K562 (cell line): Measurements from ENCODE around the gene HTR2A. TPM values are rescaled to one million over a fixed set of nuclear protein-coding genes. Genes with fewer than 3 reads are reported as not detected.

Experiments used
- ATAC-seq: fragments of 200-7000 bp; cut with Tn5 transposase; 3 replicates; pipeline ENCODE4 v1.9.1; 2020; ENCODE audit warnings: moderate library complexity
- BruUV-seq: library from RNA; stranded (reverse); fragments of 400-500 nt; replicated peaks from 2 replicates; lab custom pipeline; 2021; lab: Mats Ljungman, UMichigan
- CTCF ChIA-PET: fragments of 300-600 bp; formaldehyde crosslinking; extraction: SDS; loops from one replicate; lab custom pipeline; 2021; ENCODE audit warnings: low intra/inter-chr PET ratio; lab: Yijun Ruan, JAX
- POLR2A ChIA-PET: fragments of 300-600, 350-650 bp; sonication (Branson Sonifier 250); formaldehyde crosslinking; extraction: SDS; loops from one replicate; lab custom pipeline; 2021; ENCODE audit warnings: antibody characterized with exemption, inconsistent platforms; lab: Yijun Ruan, JAX
- DNase-seq, 4 experiments: peaks; one replicate each; pipeline versions ENCODE4 v3.0.0 to v3.0.0-alpha.2; 2011 to 2018; ENCODE audit warnings: low spot score in 3 of 4, mixed read lengths in 3 of 4; ENCODE audit errors: extremely low read depth in 1 of 4
- FAIRE-seq: peaks from 2 replicates; lab custom pipeline; 2011; peaks lifted over from hg19 to GRCh38; lab: Jason Lieb, UNC
- H2AFZ ChIP-seq: 2 replicates; pipeline ENCODE4 v1.6.0; 2011; ENCODE audit warnings: low read depth, low read length, control low read depth, inconsistent platforms
- H3K27ac ChIP-seq: fragments of 200-600 bp; 3 replicates; pipeline ENCODE4 v1.8.0; 2011; ENCODE audit warnings: low read depth, mild to moderate bottlenecking, control low read depth, inconsistent platforms, low read length, moderate library complexity, mixed read lengths; ENCODE audit errors: extremely low read depth
- H3K27me3 ChIP-seq, 2 experiments: fragments of 300-600 bp in 1 of 2; 2 replicates in 1 of 2; 3 replicates in 1 of 2; pipeline versions ENCODE4 v1.6.0 to v1.8.0; 2011; ENCODE audit warnings: inconsistent platforms in 2 of 2, low read length in 2 of 2, mild to moderate bottlenecking in 1 of 2, mixed read lengths in 1 of 2, moderate library complexity in 1 of 2; ENCODE audit not compliant: control insufficient read depth in 2 of 2, insufficient read depth in 2 of 2
- H3K36me3 ChIP-seq: fragments of 300-600 bp; 3 replicates; pipeline ENCODE4 v1.8.0; 2011; ENCODE audit warnings: mild to moderate bottlenecking, low read length, inconsistent platforms; ENCODE audit not compliant: control insufficient read depth, insufficient read depth
- H3K4me1 ChIP-seq, 2 experiments: fragments of 200-600 bp in 1 of 2; replicated peaks in 1 of 2; 2 replicates in 1 of 2; 3 replicates in 1 of 2; pipeline versions ENCODE4 v1.5.1 to v1.8.0; 2011; ENCODE audit warnings: inconsistent platforms in 2 of 2, low read length in 2 of 2, mild to moderate bottlenecking in 1 of 2, mixed read lengths in 1 of 2, moderate library complexity in 1 of 2; ENCODE audit not compliant: control insufficient read depth in 2 of 2, insufficient read depth in 2 of 2
- H3K4me2 ChIP-seq: 2 replicates; pipeline ENCODE4 v1.6.1; 2011; ENCODE audit warnings: low read length, control low read depth, inconsistent platforms, mixed read lengths; ENCODE audit not compliant: insufficient read depth
- H3K4me3 ChIP-seq: fragments of 200-600 bp; sonication (generic), shearing (Covaris generic); 2 replicates; pipeline ENCODE4 v1.5.1; 2016; ENCODE audit warnings: control low read depth, inconsistent platforms
- H3K79me2 ChIP-seq: fragments of 200-600 bp; 3 replicates; pipeline ENCODE4 v1.8.0; 2011; ENCODE audit warnings: low read length, inconsistent platforms; ENCODE audit not compliant: control insufficient read depth, insufficient read depth
- H3K9ac ChIP-seq, 2 experiments: 2 replicates each; pipeline versions ENCODE4 v1.6.0 to v1.6.1; 2011; ENCODE audit warnings: low read depth in 2 of 2, low read length in 2 of 2, control low read depth in 1 of 2, inconsistent platforms in 1 of 2, mild to moderate bottlenecking in 1 of 2, mixed read lengths in 1 of 2; ENCODE audit not compliant: insufficient read depth in 1 of 2
- H3K9me1 ChIP-seq: one replicate; pipeline ENCODE4 v1.6.0; 2011; ENCODE audit warnings: inconsistent platforms, mild to moderate bottlenecking, low read length, moderate library complexity; ENCODE audit not compliant: control insufficient read depth, insufficient read depth
- H3K9me3 ChIP-seq: replicated peaks from 2 replicates; pipeline ENCODE4 v1.5.1; 2011; ENCODE audit warnings: low read depth, low read length, inconsistent platforms; ENCODE audit not compliant: control insufficient read depth, insufficient read depth
- H4K20me1 ChIP-seq: replicated peaks from 2 replicates; pipeline ENCODE4 v1.6.1; 2011; ENCODE audit warnings: low read length, inconsistent platforms, mixed read lengths; ENCODE audit not compliant: control insufficient read depth, insufficient read depth
- CREB3L1 ChIP-seq: fragments of 450-650 bp; IDR thresholded peaks from 2 replicates; pipeline ENCODE4 v1.6.1; 2014; ENCODE audit warnings: low read depth, mild to moderate bottlenecking, moderate library complexity, borderline replicate concordance
- FOXA1 ChIP-seq: fragments of 450-650 bp; IDR thresholded peaks from 2 replicates; pipeline ENCODE4 v1.6.1; 2016; ENCODE audit warnings: mild to moderate bottlenecking, borderline replicate concordance
- PHTF2 ChIP-seq: fragments of 250-450 bp; sonication (Bioruptor Pico); IDR thresholded peaks from 2 replicates; pipeline ENCODE4 v1.5.0; 2021; ENCODE audit warnings: mild to moderate bottlenecking
- PPARD ChIP-seq: fragments of 250-450 bp; sonication (Bioruptor Pico); IDR thresholded peaks from 2 replicates; pipeline ENCODE4 v1.8.0; 2022; ENCODE audit warnings: inconsistent platforms, mild to moderate bottlenecking, moderate library complexity
- STAG1 ChIP-seq: sonication (generic); formaldehyde crosslinking; IDR thresholded peaks from 2 replicates; pipeline ENCODE4 v1.5.0; 2020; ENCODE audit warnings: missing genetic modification reagents, borderline replicate concordance
- ZNF318 ChIP-seq, 2 experiments: fragments of 450-650 bp; IDR thresholded peaks; 2 replicates each; pipeline ENCODE4 v1.6.1; 2016; ENCODE audit warnings: mild to moderate bottlenecking in 2 of 2, borderline replicate concordance in 1 of 2, low read depth in 1 of 2, moderate library complexity in 1 of 2
- ZNF609 ChIP-seq: sonication (generic); formaldehyde crosslinking; IDR thresholded peaks from 2 replicates; pipeline ENCODE4 v1.8.1; 2023; ENCODE audit warnings: missing genetic modification reagents, mild to moderate bottlenecking, borderline replicate concordance
- WGBS: fragments of 100-300 bp; shearing (Covaris generic); methylation state at CpG from one replicate; pipeline ENCODE4 v1.1.6; 2016; ENCODE audit warnings: low coverage, mixed read lengths; ENCODE audit not compliant: insufficient coverage; ENCODE audit errors: missing lambda C conversion rate; 5-methylcytosine and 5-hydroxymethylcytosine counted together
- in situ Hi-C: fragments of 300-500 bp; cut with MboI; formaldehyde crosslinking; loops from 4 replicates; pipeline ENCODE4 v1.15.0; 2018; ENCODE audit warnings: inconsistent platforms, mixed read lengths
- intact Hi-C: fragments of 100-400 bp; cut with micrococcal nuclease; formaldehyde crosslinking; loops from 2 replicates; pipeline ENCODE4 v1.14.2; 2022
- polyA plus RNA-seq, 8 experiments: library from polyadenylated mRNA; depleted of rRNA in 4 of 8; stranded (reverse) in 5 of 8; unstranded in 3 of 8; fragments of >200 nt; fragmentation: Nextera tagmentation in 2 of 8; fragmentation: Illumina TruSeq in 1 of 8; extraction: Ambion mirVana in 2 of 8; extraction: Trizol in 1 of 8; gene quantifications; 2 replicates each; pipeline versions ENCODE4 v1.2.1 to v1.2.3, GENCODE V29; 2011 to 2014; ENCODE audit warnings: inconsistent platforms in 1 of 8, missing spikeins in 1 of 8
- total RNA-seq, 7 experiments: library from RNA; depleted of rRNA in 6 of 7; stranded (reverse); fragments of >200 nt in 6 of 7; fragmentation: Illumina TruSeq in 2 of 7; extraction: Trizol in 2 of 7; gene quantifications; 2 replicates each; pipeline versions ENCODE4 v1.2.1 to v1.2.3, GENCODE V29; 2011 to 2021; ENCODE audit warnings: low replicate concordance in 1 of 7

The HTR2A gene
- total and polyA plus RNA-seq, 9 of the 15 experiments (the other 6 are each of a cell fraction or from before 2014, with no cell fraction given), result not detected

- Histone ChIP-seq H3K27ac (no peak overlapping the region), H3K36me3 (no peaks in the 10 kb centered on the region), H2AFZ (no peak overlapping the region), H3K9me3 (no peaks in the 10 kb centered on the region), H3K4me1 (no peaks in the 10 kb centered on the region), H4K20me1 (no peaks in the 10 kb centered on the region), H3K27me3 (no peaks in the 10 kb centered on the region), H3K4me2 (no peak overlapping the region), H3K79me2 (no peaks in the 10 kb centered on the region), H3K9ac (no peak overlapping the region), H3K4me3 (no peak overlapping the region), H3K9me1 (no peaks in the 10 kb centered on the region)
- ATAC-seq (no peak), FAIRE-seq (no peak), DNase-seq (no peak)
- POLR2A ChIA-PET, result no interaction called here
- no TSS peak for BruUV-seq
- CTCF ChIA-PET, result no interaction called here
- in situ Hi-C loops (no loop called here), intact Hi-C loops (no loop called here)
- 0% methylated on average over 3 of the region's 3 CpGs for WGBS
- TF ChIP-seq ZNF609 (CRISPR knock-in tag), result no peak
- no peak for TF ChIP-seq CREB3L1
- TF ChIP-seq STAG1 (CRISPR knock-in tag), result no peak
- TF ChIP-seq PHTF2 (CRISPR knock-in tag), result no peak
- no peak for TF ChIP-seq PPARD (CRISPR knock-in tag)
- TF ChIP-seq ZNF318 (IDR thresholded peaks at IDR 0.05; ENCODE audit: borderline replicate concordance in 1 of 2, low read depth in 1 of 2), result no peak
- TF ChIP-seq FOXA1, result no peak
These were observed 12.2 kb upstream of the HTR2A start for GRCh38 chr13:46909042-46909441.
